ENCODE results near the gene ANKS1B. TPM values are rescaled to one million over a fixed set of nuclear protein-coding genes. Genes with fewer than 3 reads are reported as not detected.

Gene ANKS1B
- total RNA-seq, 1 experiment from 2014 or later = 5.8 TPM

- POLR2A ChIA-PET = no interaction called here
- no peaks in the 10 kb centered on the region for H3K9me3 Mint-ChIP-seq
- TF ChIP-seq ZNF425 (CRISPR knock-in tag; conservative IDR thresholded peaks at IDR 0.05) = no peak
- no peak for TF ChIP-seq NR2C2 (CRISPR knock-in tag; IDR thresholded peaks at IDR 0.05)
- TF ChIP-seq HMGXB4 (CRISPR knock-in tag; IDR thresholded peaks at IDR 0.05) = no peak
- TF ChIP-seq ZNF396 (CRISPR knock-in tag; IDR thresholded peaks at IDR 0.05; ENCODE audit: borderline replicate concordance) = no peak
- no peak for TF ChIP-seq ETV6 (CRISPR knock-in tag; IDR thresholded peaks at IDR 0.05)
- TF ChIP-seq CDX4 (CRISPR knock-in tag; IDR thresholded peaks at IDR 0.05; ENCODE audit: borderline replicate concordance) = no peak
- no peak for TF ChIP-seq ATF3 (CRISPR knock-in tag; conservative IDR thresholded peaks at IDR 0.05)
- TF ChIP-seq RORB (CRISPR knock-in tag; IDR thresholded peaks at IDR 0.05) = no peak
- TF ChIP-seq MXD4 (CRISPR knock-in tag; IDR thresholded peaks at IDR 0.05; ENCODE audit: borderline replicate concordance) = no peak
- TF ChIP-seq GABPB1 (CRISPR knock-in tag; IDR thresholded peaks at IDR 0.05) = no peak
- no peak for TF ChIP-seq HMGA2 (CRISPR knock-in tag; IDR thresholded peaks at IDR 0.05)
- no peak for TF ChIP-seq ZNF281 (CRISPR knock-in tag; IDR thresholded peaks at IDR 0.05)
- no peak for TF ChIP-seq GTF2I (CRISPR knock-in tag; conservative IDR thresholded peaks at IDR 0.05)
- no peak for TF ChIP-seq FOXP4 (CRISPR knock-in tag; IDR thresholded peaks at IDR 0.05)
- no peak for TF ChIP-seq USF1 (CRISPR knock-in tag; IDR thresholded peaks at IDR 0.05)
- TF ChIP-seq ZNF423 (CRISPR knock-in tag; IDR thresholded peaks at IDR 0.05) = no peak
- TF ChIP-seq SP1 (CRISPR knock-in tag; conservative IDR thresholded peaks at IDR 0.05) = no peak
- TF ChIP-seq RELA (CRISPR knock-in tag; IDR thresholded peaks at IDR 0.05; ENCODE audit: borderline replicate concordance) = no peak
These were observed 42.9 kb upstream of the ANKS1B start for GRCh38 chr12:100027671-100028070.

More at GRCh38 chr12:100027671-100028070, 42.9 kb upstream of the ANKS1B start:
- no peak overlapping the region for H3K27ac Mint-ChIP-seq
- DNase-seq (ENCODE audit: low spot score) = no peak
- H3K4me1 Mint-ChIP-seq = no peaks in the 10 kb centered on the region
- no peaks in the 10 kb centered on the region for H3K36me3 Mint-ChIP-seq
- H3K27me3 Mint-ChIP-seq (ENCODE audit: low read depth) = no peaks in the 10 kb centered on the region
- CTCF ChIA-PET = no interaction called here
- no peak overlapping the region for H3K4me3 Mint-ChIP-seq
- ATAC-seq = no peak
